H1 (cell line): ENCODE data around the gene ADAMTS17. TPM values are rescaled to one million over a fixed set of nuclear protein-coding genes. Genes with fewer than 3 reads are reported as not detected.

Source experiments
- CTCF ChIA-PET: fragments of 300-600 bp; sonication (Branson Sonifier 250); formaldehyde crosslinking; loops from one replicate; lab custom pipeline; 2021; ENCODE audit not compliant: partially characterized antibody; lab: Charles Lee
- POLR2A ChIA-PET: fragments of 300-600 bp; sonication (Branson Sonifier 250); formaldehyde crosslinking; loops from one replicate; lab custom pipeline; 2021; ENCODE audit warnings: inconsistent platforms; ENCODE audit not compliant: partially characterized antibody; lab: Charles Lee
- DNase-seq, 2 experiments: peaks; one replicate each; pipeline versions ENCODE4 v3.0.0 to v3.0.0-alpha.2; 2010 to 2022; ENCODE audit warnings: low spot score in 2 of 2, low read depth in 1 of 2, mixed read lengths in 1 of 2
- FAIRE-seq: peaks from 2 replicates; lab custom pipeline; 2011; peaks lifted over from hg19 to GRCh38; lab: Jason Lieb, UNC
- H2AFZ ChIP-seq: 2 replicates; pipeline ENCODE4 v1.8.1; 2012; ENCODE audit warnings: low read length, inconsistent platforms
- H2AK5ac ChIP-seq: 2 replicates; pipeline ENCODE4 v1.6.1; 2013; ENCODE audit warnings: low read depth, low read length
- H2BK120ac ChIP-seq: replicated peaks from 2 replicates; pipeline ENCODE3; 2013; ENCODE audit warnings: low read depth, low read length, inconsistent platforms
- H2BK12ac ChIP-seq: 2 replicates; pipeline ENCODE4 v1.6.1; 2013; ENCODE audit warnings: low read depth, low read length
- H2BK15ac ChIP-seq: 2 replicates; pipeline ENCODE4 v1.6.1; 2013; ENCODE audit warnings: low read length
- H2BK20ac ChIP-seq: 2 replicates; pipeline ENCODE4 v1.6.1; 2013; ENCODE audit warnings: low read length
- H2BK5ac ChIP-seq: 2 replicates; pipeline ENCODE4 v1.6.1; 2013; ENCODE audit warnings: low read depth, low read length
- H3K14ac ChIP-seq: 2 replicates; pipeline ENCODE4 v1.6.1; 2013; ENCODE audit warnings: inconsistent platforms; ENCODE audit not compliant: insufficient read length
- H3K18ac ChIP-seq: 2 replicates; pipeline ENCODE4 v1.6.1; 2013; ENCODE audit warnings: low read length; ENCODE audit errors: extremely low read depth
- H3K23ac ChIP-seq: 2 replicates; pipeline ENCODE4 v1.6.1; 2013; ENCODE audit warnings: inconsistent platforms; ENCODE audit not compliant: insufficient read length
- H3K23me2 ChIP-seq: 2 replicates; pipeline ENCODE4 v1.6.1; 2013; ENCODE audit warnings: low read depth, low read length
- H3K27ac ChIP-seq: 2 replicates; pipeline ENCODE4 v1.6.1; 2011; ENCODE audit warnings: low read depth, low read length, inconsistent platforms
- H3K27me3 ChIP-seq, 4 experiments: replicated peaks in 1 of 4; 1 replicate in 1 of 4; 2 replicates in 3 of 4; pipeline versions ENCODE4 v1.6.1 to v1.8.1; 2011 to 2013; ENCODE audit warnings: low read length in 3 of 4, mild to moderate bottlenecking in 3 of 4, inconsistent platforms in 2 of 4, mixed read lengths in 2 of 4, moderate library complexity in 1 of 4; ENCODE audit not compliant: control insufficient read depth in 3 of 4, insufficient read depth in 3 of 4; ENCODE audit errors: extremely low read depth in 1 of 4
- H3K36me3 ChIP-seq, 4 experiments: 2 replicates each; pipeline versions ENCODE4 v1.6.1 to v1.8.1; 2011 to 2013; ENCODE audit warnings: mild to moderate bottlenecking in 4 of 4, low read length in 3 of 4, moderate library complexity in 2 of 4, control low read depth in 1 of 4, inconsistent platforms in 1 of 4; ENCODE audit not compliant: insufficient read depth in 4 of 4, control insufficient read depth in 2 of 4
- H3K4ac ChIP-seq: replicated peaks from 2 replicates; pipeline ENCODE3; 2013; ENCODE audit warnings: low read length, low read depth, mixed read lengths, inconsistent platforms; ENCODE audit not compliant: insufficient read length
- H3K4me1 ChIP-seq, 4 experiments: replicated peaks in 1 of 4; 1 replicate in 1 of 4; 2 replicates in 3 of 4; pipeline versions ENCODE4 v1.6.1 to v1.8.1; 2011 to 2013; ENCODE audit warnings: low read length in 3 of 4, inconsistent platforms in 2 of 4, mixed read lengths in 1 of 4; ENCODE audit not compliant: insufficient read depth in 4 of 4, control insufficient read depth in 3 of 4
- H3K4me2 ChIP-seq, 2 experiments: 2 replicates each; pipeline versions ENCODE4 v1.6.1 to v1.8.1; 2011 to 2013; ENCODE audit warnings: low read depth in 2 of 2, low read length in 2 of 2, control low read depth in 1 of 2, inconsistent platforms in 1 of 2, mild to moderate bottlenecking in 1 of 2; ENCODE audit not compliant: insufficient read depth in 1 of 2
- H3K4me3 ChIP-seq, 4 experiments: fragments of 200-600, 300-600 bp in 1 of 4; sonication (generic), shearing (Covaris generic), sonication (Bioruptor Twin) in 1 of 4; 2 replicates each; pipeline versions ENCODE4 v1.5.1 to v1.8.1; 2011 to 2016; ENCODE audit warnings: low read length in 4 of 4, low read depth in 3 of 4, control low read depth in 2 of 4, inconsistent platforms in 2 of 4, mild to moderate bottlenecking in 2 of 4, mixed read lengths in 1 of 4, moderate library complexity in 1 of 4; ENCODE audit not compliant: insufficient read depth in 2 of 4; ENCODE audit errors: extremely low read depth in 1 of 4
- H3K56ac ChIP-seq: replicated peaks from 2 replicates; pipeline ENCODE3; 2013; ENCODE audit warnings: low read depth, mild to moderate bottlenecking, mixed read lengths, low read length, inconsistent platforms; ENCODE audit not compliant: insufficient read length
- H3K79me1 ChIP-seq: 2 replicates; pipeline ENCODE4 v1.6.1; 2013; ENCODE audit warnings: low read depth, low read length, control low read depth
- H3K79me2 ChIP-seq, 2 experiments: 2 replicates each; pipeline versions ENCODE4 v1.6.1 to v1.8.1; 2012 to 2013; ENCODE audit warnings: low read length in 2 of 2, mild to moderate bottlenecking in 2 of 2, inconsistent platforms in 1 of 2; ENCODE audit not compliant: insufficient read depth in 2 of 2, control insufficient read depth in 1 of 2
- H3K9ac ChIP-seq, 4 experiments: replicated peaks in 1 of 4; 1 replicate in 1 of 4; 2 replicates in 3 of 4; pipeline versions ENCODE4 v1.6.1 to v1.8.1; 2011 to 2013; ENCODE audit warnings: low read depth in 3 of 4, low read length in 3 of 4, control low read depth in 2 of 4, mild to moderate bottlenecking in 2 of 4, moderate library complexity in 2 of 4, inconsistent platforms in 1 of 4; ENCODE audit errors: extremely low read depth in 1 of 4
- H3K9me3 ChIP-seq, 2 experiments: 2 replicates each; pipeline versions ENCODE4 v1.6.1 to v1.8.1; 2012 to 2013; ENCODE audit warnings: mild to moderate bottlenecking in 2 of 2, moderate library complexity in 2 of 2, control low read depth in 1 of 2, inconsistent platforms in 1 of 2, low read depth in 1 of 2, low read length in 1 of 2, mixed read lengths in 1 of 2; ENCODE audit not compliant: insufficient read depth in 2 of 2
- H4K20me1 ChIP-seq, 2 experiments: replicated peaks in 1 of 2; 2 replicates each; pipeline versions ENCODE3 to v1.8.1; 2011 to 2013; ENCODE audit warnings: inconsistent platforms in 2 of 2, low read length in 2 of 2, mild to moderate bottlenecking in 1 of 2; ENCODE audit not compliant: insufficient read depth in 2 of 2, control insufficient read depth in 1 of 2
- H4K5ac ChIP-seq: 2 replicates; pipeline ENCODE4 v1.6.1; 2013; ENCODE audit warnings: low read length, low read depth, mixed read lengths, inconsistent platforms; ENCODE audit not compliant: insufficient read length
- H4K8ac ChIP-seq: 2 replicates; pipeline ENCODE4 v1.8.0; 2013; ENCODE audit warnings: mild to moderate bottlenecking, moderate library complexity, low read length, inconsistent platforms; ENCODE audit not compliant: insufficient read depth; ENCODE audit errors: extremely low read depth
- H4K91ac ChIP-seq: replicated peaks from 2 replicates; pipeline ENCODE3; 2013; ENCODE audit warnings: low read length, mixed read lengths, inconsistent platforms; ENCODE audit not compliant: insufficient read length
- BCL11A ChIP-seq, 2 experiments: IDR thresholded peaks; one replicate each; pipeline ENCODE4 v1.6.1; 2011; ENCODE audit warnings: low read depth in 2 of 2, low read length in 2 of 2, mild to moderate bottlenecking in 2 of 2
- CEBPB ChIP-seq: IDR thresholded peaks from 2 replicates; pipeline ENCODE4 v1.6.1; 2012; ENCODE audit warnings: low read depth, low read length
- CHD1 ChIP-seq: IDR thresholded peaks from 2 replicates; pipeline ENCODE4 v1.6.1; 2012; ENCODE audit warnings: low read depth, low read length, improper control_type of control experiment
- EZH2 ChIP-seq: fragments of 200-600 bp; sonication (generic); IDR thresholded peaks from 2 replicates; pipeline ENCODE4 v1.7.1; 2012; ENCODE audit warnings: low read depth, mild to moderate bottlenecking, moderate library complexity, low read length, inconsistent platforms; ENCODE audit not compliant: severe bottlenecking
- GTF2F1 ChIP-seq: IDR thresholded peaks from 2 replicates; pipeline ENCODE4 v1.6.1; 2012; ENCODE audit warnings: low read depth, low read length, improper control_type of control experiment, borderline replicate concordance
- NANOG ChIP-seq: IDR thresholded peaks from 2 replicates; pipeline ENCODE4 v1.6.1; 2011; ENCODE audit warnings: low read length, low read depth, mild to moderate bottlenecking, inconsistent platforms; ENCODE audit not compliant: insufficient read depth, poor library complexity, severe bottlenecking
- POLR2AphosphoS5 ChIP-seq: IDR thresholded peaks from 2 replicates; pipeline ENCODE4 v1.6.1; 2011; ENCODE audit warnings: low read depth, low read length
- POU5F1 ChIP-seq: IDR thresholded peaks from 2 replicates; pipeline ENCODE4 v1.6.1; 2011; ENCODE audit warnings: low read depth, mild to moderate bottlenecking, low read length, moderate library complexity
- WGBS, 2 experiments: shearing (Covaris generic) in 1 of 2; methylation state at CpG; one replicate each; pipeline versions ENCODE4 v1.1.6 to v1.1.7; 2013 to 2015; ENCODE audit warnings: low lambda C conversion rate in 2 of 2, mixed read lengths in 2 of 2, inconsistent platforms in 1 of 2, low coverage in 1 of 2, missing lambda C conversion rate in 1 of 2; ENCODE audit not compliant: insufficient replicate concordance in 2 of 2, insufficient coverage in 1 of 2, insufficient read length in 1 of 2; ENCODE audit errors: extremely low coverage in 1 of 2, missing lambda C conversion rate in 1 of 2; 5-methylcytosine and 5-hydroxymethylcytosine counted together
- polyA plus RNA-seq, 7 experiments: library from polyadenylated mRNA; depleted of rRNA in 3 of 7; stranded (reverse) in 5 of 7; unstranded in 2 of 7; fragments of >200 nt in 5 of 7; fragments of 200-250 nt in 2 of 7; gene quantifications; 1 replicate in 5 of 7; 2 replicates in 1 of 7; 4 replicates in 1 of 7; pipeline versions ENCODE4 v1.2.1 to v1.2.3, GENCODE V29; 2011 to 2013; ENCODE audit warnings: missing spikeins in 2 of 7, mixed read lengths in 2 of 7
- total RNA-seq: library from RNA; stranded (reverse); fragmentation: NEBNext Ultra II Directional; extraction: Animal tissue kit (Norgen Biotek cat#: 25700); gene quantifications from 2 replicates; pipeline ENCODE4 v1.2.1, GENCODE V29; 2021
- TF ChIP-seq, protein P1 (sequence below): IDR thresholded peaks from 2 replicates; pipeline ENCODE4 v1.6.1; 2011; ENCODE audit warnings: low read depth, mild to moderate bottlenecking, low read length; ENCODE audit not compliant: insufficient read depth

The ADAMTS17 gene
- total and polyA plus RNA-seq, 2 of the 8 experiments (the other 6 are each of a cell fraction or from before 2014, with no cell fraction given): 0.51 to 1.7 TPM

DNA sequence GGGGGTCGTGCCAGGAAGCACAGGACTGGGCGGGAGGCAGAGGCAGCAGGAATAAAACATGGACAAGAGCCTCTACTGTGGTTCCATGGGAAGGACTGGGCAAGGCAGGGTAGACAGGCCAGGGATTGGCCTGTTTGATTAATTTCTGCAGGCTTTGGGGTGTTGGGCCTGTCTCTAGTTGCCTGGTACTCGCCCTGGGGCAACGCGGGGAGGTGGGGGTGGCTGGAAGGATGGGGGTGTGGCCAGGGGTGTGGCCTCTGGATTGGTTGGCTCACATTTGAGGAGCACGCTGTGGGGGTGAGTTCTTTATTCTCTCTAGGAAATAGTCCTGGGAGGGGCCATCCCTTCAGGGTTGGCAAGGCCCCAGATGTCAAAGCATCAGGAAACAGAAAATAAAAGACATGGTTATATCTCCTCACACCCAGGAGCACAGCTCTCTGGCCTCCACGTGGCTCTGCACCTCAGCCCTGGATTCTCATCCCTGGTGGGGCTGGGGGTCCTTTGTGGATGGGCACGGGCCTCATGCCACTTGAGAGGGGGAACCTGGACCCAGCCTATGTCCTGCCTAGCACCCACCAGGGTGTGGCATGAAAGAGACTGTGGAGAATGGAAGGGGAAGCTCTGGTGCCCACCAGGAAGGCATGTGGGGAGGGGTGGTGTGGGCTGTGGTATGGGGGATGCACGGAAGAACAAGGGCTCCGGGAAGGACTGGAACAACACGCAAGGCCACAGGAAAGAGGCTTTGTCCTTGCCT is 385.6 kb downstream of the ADAMTS17 start:
- Histone ChIP-seq H3K23me2 (no peaks in the 10 kb centered on the region), H2BK120ac (no peak overlapping the region), H3K27me3 (peaks cover 0 to 2% (median 0%) of the 10 kb centered on the region in 4 experiments; a peak in 1 of 7 replicates), H2AFZ (no peak overlapping the region), H4K20me1 (no peaks in the 10 kb centered on the region), H4K91ac (no peak overlapping the region), H3K4ac (no peak overlapping the region), H3K4me1 (peaks cover 0 to 3% (median 1%) of the 10 kb centered on the region in 4 experiments; a peak in 2 of 7 replicates), H4K8ac (peak overlapping the region; percentile 11; the same call in 1 of the 2 replicates), H3K18ac (no peak overlapping the region), H2BK15ac (no peak overlapping the region), H3K36me3 (no peaks in the 10 kb centered on the region), H3K4me3 (no peak overlapping the region), H3K9me3 (no peaks in the 10 kb centered on the region), H2AK5ac (no peak overlapping the region), H3K23ac (no peak overlapping the region), H3K56ac (no peak overlapping the region), H2BK12ac (no peak overlapping the region), H2BK5ac (no peak overlapping the region), H3K14ac (no peak overlapping the region), H3K79me2 (no peaks in the 10 kb centered on the region), H2BK20ac (no peak overlapping the region), H3K27ac (no peak overlapping the region), H3K4me2 (no peak overlapping the region)
- peak in 1 of 2 experiments; percentile 42 for DNase-seq
- 88% methylated on average over 10 of the region's 11 CpGs; no CpG with 5 or more reads in 1 of the 2 experiments for WGBS, 2 experiments
- ChIA-PET POLR2A (interaction anchor here (0.5 kb wide), 1 partner anchor 202 kb away, joined by 3 read pairs; no protein-coding TSS in a partner anchor), CTCF (interaction anchor here (0.6 kb wide), 1 partner anchor 22 kb away, joined by 3 read pairs; no protein-coding TSS in a partner anchor)
- TF ChIP-seq EZH2 (no peak), NANOG (no peak), BCL11A (IDR thresholded peaks at IDR 0.05; ENCODE audit: low read depth in 2 of 2, low read length in 2 of 2) (no peak), CEBPB (no peak), CHD1 (no peak), POLR2AphosphoS5 (no peak), GTF2F1 (no peak), POU5F1 (no peak)
- TF ChIP-seq, protein P1, sequence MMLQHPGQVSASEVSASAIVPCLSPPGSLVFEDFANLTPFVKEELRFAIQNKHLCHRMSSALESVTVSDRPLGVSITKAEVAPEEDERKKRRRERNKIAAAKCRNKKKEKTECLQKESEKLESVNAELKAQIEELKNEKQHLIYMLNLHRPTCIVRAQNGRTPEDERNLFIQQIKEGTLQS: no peak
- TF ChIP-seq, all 59 proteins: peak for 0
- Histone ChIP-seq H4K5ac (no peak overlapping the region), H3K79me1 (no peaks in the 10 kb centered on the region), H3K9ac (no peak overlapping the region)
- no peak for FAIRE-seq
